Spleen (tissue), 11 donors: ENCODE results near the gene SRGAP1. TPM values are rescaled to one million over a fixed set of nuclear protein-coding genes. Genes with fewer than 3 reads are reported as not detected.

Source experiments
- DNase-seq: peaks from one replicate; pipeline ENCODE4 v3.0.0-alpha.2; 2020
- H3K27ac ChIP-seq, 8 donors: fragments of 200-600 bp; sonication (generic) in 7 of 8; 1 replicate in 4 of 8; 2 replicates in 4 of 8; pipeline versions ENCODE4 v1.5.0 to v1.8.0; 2016 to 2021; ENCODE audit warnings: inconsistent platforms in 4 of 8, mild to moderate bottlenecking in 4 of 8, moderate library complexity in 1 of 8
- H3K27me3 ChIP-seq, 7 donors: fragments of 200-600 bp; sonication (generic) in 6 of 7; replicated peaks in 1 of 7; 1 replicate in 4 of 7; 2 replicates in 3 of 7; pipeline versions ENCODE4 v1.5.0 to v1.8.0; 2016 to 2021; ENCODE audit warnings: inconsistent platforms in 3 of 7, mild to moderate bottlenecking in 1 of 7
- H3K36me3 ChIP-seq, 6 donors: fragments of 200-600 bp; sonication (generic) in 5 of 6; 1 replicate in 4 of 6; 2 replicates in 2 of 6; pipeline versions ENCODE4 v1.5.0 to v1.8.0; 2016 to 2021; ENCODE audit warnings: inconsistent platforms in 2 of 6
- H3K4me1 ChIP-seq, 6 donors: fragments of 200-600 bp; sonication (generic) in 5 of 6; 1 replicate in 3 of 6; 2 replicates in 3 of 6; pipeline versions ENCODE4 v1.5.0 to v1.8.0; 2016 to 2021; ENCODE audit warnings: inconsistent platforms in 3 of 6
- H3K4me3 ChIP-seq, 8 donors: fragments of 200-600 bp; sonication (generic) in 7 of 8; 1 replicate in 4 of 8; 2 replicates in 4 of 8; pipeline versions ENCODE4 v1.5.0 to v1.8.0; 2016 to 2021; ENCODE audit warnings: inconsistent platforms in 4 of 8, mild to moderate bottlenecking in 4 of 8, moderate library complexity in 2 of 8
- H3K9me3 ChIP-seq, 8 donors: fragments of 200-600 bp; sonication (generic) in 7 of 8; 1 replicate in 4 of 8; 2 replicates in 4 of 8; pipeline versions ENCODE4 v1.5.0 to v1.8.0; 2016 to 2021; ENCODE audit warnings: inconsistent platforms in 4 of 8
- CTCF ChIP-seq, 11 experiments: fragments of 200-600 bp in 7 of 11; fragments of 450-650 bp in 4 of 11; sonication (generic) in 4 of 11; IDR thresholded peaks in 8 of 11; conservative IDR thresholded peaks in 3 of 11; 1 replicate in 7 of 11; 2 replicates in 4 of 11; pipeline versions ENCODE4 v1.4.0 to v1.8.0; 2016 to 2021; ENCODE audit warnings: antibody characterized with exemption in 11 of 11, inconsistent platforms in 4 of 11, mild to moderate bottlenecking in 1 of 11
- POLR2A ChIP-seq, 3 donors: fragments of 450-650 bp; IDR thresholded peaks; one replicate each; pipeline ENCODE4 v1.5.1; 2017; ENCODE audit warnings: antibody characterized with exemption in 3 of 3, mild to moderate bottlenecking in 1 of 3
- POLR2AphosphoS5 ChIP-seq, 3 donors: sonication (generic); formaldehyde crosslinking; IDR thresholded peaks; one replicate each; pipeline ENCODE4 v1.5.1; 2017; ENCODE audit warnings: antibody characterized with exemption in 3 of 3
- WGBS, 5 donors: extraction: QIAGEN DNeasy Blood & Tissue Kit in 3 of 5; methylation state at CpG; one replicate each; pipeline versions ENCODE4 v1.1.5 to v1.1.7; 2013 to 2018; 5-methylcytosine and 5-hydroxymethylcytosine counted together
- intact Hi-C: fragments of 100-400 bp; cut with DNase I; formaldehyde crosslinking; loops from one replicate; pipeline ENCODE4 v1.15.0; 2023; ENCODE audit warnings: low total_unique reads
- polyA plus RNA-seq, 3 donors: library from polyadenylated mRNA; stranded (reverse); fragments of 200-250 nt; gene quantifications; one replicate each; pipeline ENCODE4 v1.2.1, GENCODE V29; 2013
- total RNA-seq, 7 donors: library from RNA; depleted of rRNA in 3 of 7; stranded (reverse); fragments of >200 nt in 3 of 7; fragmentation: NEBNext Ultra II Directional in 4 of 7; extraction: Animal tissue kit (Norgen Biotek cat#: 25700) in 4 of 7; gene quantifications; one replicate each; pipeline versions ENCODE4 v1.1.0 to v1.2.1, GENCODE V29; 2016 to 2021
- donor health status: healthy with polysubstance abuse.
- donor health status: DM: no; HTN: no; CAD: no; lungs with moderate emphysema.
- donor health status: DM: no; HTN: no; CAD: no.
- donor health status: Bipolar disorder and iron deficiency.
- donor health status: healthy.
- donor health status: DM: no; HTN: no; CAD: no.
- donor health status: DM: yes; HTN: yes; CAD: no.

The SRGAP1 gene
- total and polyA plus RNA-seq, 10 donors: 0.37 to 20.1 (median 13.4) TPM

GRCh38 chr12:63846238-63846967, 1.9 kb downstream of the SRGAP1 start:
- no peak for DNase-seq
- intact Hi-C loops: no loop called here
- Histone ChIP-seq H3K36me3 (no peaks in the 10 kb centered on the region), H3K9me3 (no peaks in the 10 kb centered on the region), H3K4me1 (peaks cover 3 to 57% (median 23%) of the 10 kb centered on the region in 6 donors), H3K27ac (no peak overlapping the region), H3K27me3 (peaks cover 0 to 28% (median 4%) of the 10 kb centered on the region in 7 donors), H3K4me3 (peak overlapping the region in 2 of 8 donors; percentile 82 to 96)
- WGBS, 5 donors: 66 to 72% (median 68%) methylated on average over 6 of the region's 6 CpGs
- TF ChIP-seq CTCF (IDR thresholded peaks at IDR 0.05 in 8 of 11, conservative IDR thresholded peaks at IDR 0.05 in 3 of 11) (no peak), POLR2A (IDR thresholded peaks at IDR 0.05) (no peak), POLR2AphosphoS5 (IDR thresholded peaks at IDR 0.05) (no peak)

DNA sequence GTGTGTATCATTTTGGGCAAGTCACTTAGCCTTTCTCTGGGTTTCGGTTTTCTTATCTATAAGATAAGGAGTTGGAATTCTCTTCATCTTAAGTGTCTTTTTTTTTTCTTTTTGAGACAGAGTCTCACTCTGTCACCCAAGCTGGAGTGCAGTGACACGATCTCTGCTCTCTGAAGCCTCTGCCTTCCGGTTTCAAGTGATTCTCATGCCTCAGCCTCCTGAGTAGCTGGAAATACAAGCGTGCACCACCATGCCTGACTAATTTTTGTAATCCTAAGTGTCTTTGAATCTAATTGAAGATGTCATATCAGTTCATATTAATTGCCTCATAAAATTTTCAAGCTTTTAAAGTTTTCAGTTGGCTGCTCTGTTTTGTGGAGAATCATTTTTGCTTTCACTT, 4.0 kb downstream of the SRGAP1 start:
- no peak for DNase-seq
- Histone ChIP-seq H3K27ac (no peak overlapping the region), H3K27me3 (peaks cover 0 to 19% (median 3%) of the 10 kb centered on the region in 7 donors), H3K4me3 (no peak overlapping the region), H3K36me3 (no peaks in the 10 kb centered on the region), H3K4me1 (peaks cover under 1 to 52% (median 19%) of the 10 kb centered on the region in 6 donors), H3K9me3 (no peaks in the 10 kb centered on the region)
- 59 to 88% (median 75%) methylated on average over 4 of the region's 4 CpGs for WGBS, 5 donors
- TF ChIP-seq CTCF (IDR thresholded peaks at IDR 0.05 in 8 of 11, conservative IDR thresholded peaks at IDR 0.05 in 3 of 11) (no peak), POLR2AphosphoS5 (IDR thresholded peaks at IDR 0.05) (no peak), POLR2A (IDR thresholded peaks at IDR 0.05) (no peak)
- intact Hi-C loops: no loop called here

DNA sequence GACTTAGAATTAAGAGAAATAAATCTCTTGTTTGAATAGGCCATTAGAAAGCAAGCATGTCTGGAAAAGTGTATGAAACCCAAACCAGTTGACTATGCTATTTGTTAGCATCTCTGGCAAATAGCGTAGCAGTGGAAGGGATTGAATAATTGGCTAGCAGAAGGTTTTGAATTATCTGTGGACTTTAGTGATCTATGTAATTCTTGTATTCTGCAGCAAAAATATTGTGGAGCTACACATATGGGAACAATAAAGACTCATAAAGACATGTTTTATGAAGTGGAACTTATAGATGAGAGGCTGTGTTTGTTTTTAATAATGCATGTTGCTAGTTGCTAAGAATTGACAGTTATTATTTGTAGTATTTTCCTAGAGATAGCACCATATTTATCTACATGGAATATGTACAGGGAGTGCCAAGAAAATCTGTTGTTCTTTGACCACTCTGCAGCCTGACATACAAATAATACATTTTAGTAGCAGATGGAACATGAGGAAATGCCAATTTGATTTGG, 4.7 kb downstream of the SRGAP1 start:
- no peak for DNase-seq
- no peak overlapping the region for H3K27ac ChIP-seq
- no peak overlapping the region for H3K4me3 ChIP-seq
- TF ChIP-seq CTCF (IDR thresholded peaks at IDR 0.05 in 8 of 11, conservative IDR thresholded peaks at IDR 0.05 in 3 of 11): no peak
- TF ChIP-seq POLR2AphosphoS5 (IDR thresholded peaks at IDR 0.05): no peak
- TF ChIP-seq POLR2A (IDR thresholded peaks at IDR 0.05): no peak
- intact Hi-C loops: no loop called here
- H3K27me3 ChIP-seq: peaks cover 0 to 12% (median 0%) of the 10 kb centered on the region in 7 donors
- H3K36me3 ChIP-seq: no peaks in the 10 kb centered on the region
- peaks cover 0 to 45% (median 18%) of the 10 kb centered on the region in 6 donors for H3K4me1 ChIP-seq
- 91 to 100% (median 96%) methylated on average over 1 of the region's 1 CpG for WGBS, 5 donors
- H3K9me3 ChIP-seq: no peaks in the 10 kb centered on the region

- no peak overlapping the region for H3K27ac ChIP-seq
- peaks cover 0 to 40% (median 15%) of the 10 kb centered on the region in 6 donors for H3K4me1 ChIP-seq
- 88 to 93% (median 89%) methylated on average over 4 of the region's 4 CpGs for WGBS, 5 donors
These were observed 5.1 kb downstream of the SRGAP1 start for GRCh38 chr12:63849641-63850040.

More at GRCh38 chr12:63849641-63850040, 5.1 kb downstream of the SRGAP1 start:
- peaks cover 0 to 7% (median 0%) of the 10 kb centered on the region in 7 donors for H3K27me3 ChIP-seq
- H3K9me3 ChIP-seq: no peaks in the 10 kb centered on the region
- H3K4me3 ChIP-seq: no peak overlapping the region
- TF ChIP-seq POLR2A (IDR thresholded peaks at IDR 0.05): no peak
- no peak for TF ChIP-seq CTCF (IDR thresholded peaks at IDR 0.05 in 8 of 11, conservative IDR thresholded peaks at IDR 0.05 in 3 of 11)
- no peak for TF ChIP-seq POLR2AphosphoS5 (IDR thresholded peaks at IDR 0.05)
- intact Hi-C loops: no loop called here
- DNase-seq: no peak
- H3K36me3 ChIP-seq: no peaks in the 10 kb centered on the region
